ENCODE results near the gene WNT9B. TPM values are rescaled to one million over a fixed set of nuclear protein-coding genes. Genes with fewer than 3 reads are reported as not detected.
A peak's percentile ranks its signal among the peaks of the same experiment; 100 is the strongest.

Gene WNT9B
- total and polyA plus RNA-seq, 2 of the 13 experiments (the other 11 are each of a cell fraction or from before 2014, with no cell fraction given): not detected

- POLR2A ChIA-PET: interaction anchor here (0.5 to 1.4 kb wide), 3 partner anchors 11 to 697 kb away, joined by 3 to 4 read pairs (median 3); no protein-coding TSS in a partner anchor
- TF ChIP-seq ZFP91 (CRISPR knock-in tag; IDR thresholded peaks at IDR 0.05; ENCODE audit: borderline replicate concordance): 0 out of 2 replicates have a peak, but pooled peaks have one; percentile 28
- no peak for TF ChIP-seq ARNT (IDR thresholded peaks at IDR 0.05)
- H4K20me1 ChIP-seq (ENCODE audit: insufficient read depth, low read length): no peaks in the 10 kb centered on the region
- no peak overlapping the region for H3K9ac ChIP-seq (ENCODE audit: insufficient read depth, low read depth, low read length)
- H3K9me3 ChIP-seq (ENCODE audit: low read length): no peaks in the 10 kb centered on the region
- H2AFZ ChIP-seq (ENCODE audit: low read length): no peak overlapping the region
- ATAC-seq: no peak
- H3K27ac ChIP-seq (ENCODE audit: extremely low read length, insufficient read depth, low read length): no peak overlapping the region
- intact Hi-C loops (cut with micrococcal nuclease; ENCODE audit: unreplicated experiment) (no loop called here), in situ Hi-C loops (cut with HindIII; ENCODE audit: extremely low pct_ligation_motif_present, low pct_unique_long_range_greater_than_20kb) (loop anchor here (25.0 kb wide), 1 partner anchor 820 kb away; no protein-coding TSS in a partner anchor)
- no peaks in the 10 kb centered on the region for H3K79me2 ChIP-seq (ENCODE audit: insufficient read depth, low read length)
- peak overlapping the region; percentile 87 for H3K4me2 ChIP-seq (ENCODE audit: low read depth, low read length)
- peaks cover 26% of the 10 kb centered on the region for H3K4me1 ChIP-seq (ENCODE audit: insufficient read depth, low read length)
- 7% methylated on average over 6 of the region's 11 CpGs for WGBS (ENCODE audit: low lambda C conversion rate)
- FAIRE-seq: no peak
- BruUV-seq (replicated peaks): no TSS peak
- CTCF ChIA-PET (ENCODE audit: low intra/inter-chr PET ratio, low total read pairs): no interaction called here
- DNase-seq (ENCODE audit: low spot score): no peak
- peaks cover 12 to 44% of the 10 kb centered on the region in 2 experiments for H3K27me3 ChIP-seq (ENCODE audit: control insufficient read depth in 1 of 2, insufficient read depth in 2 of 2, low read length in 2 of 2)
- H3K4me3 ChIP-seq (replicated peaks in 1 of 3; ENCODE audit: insufficient read depth in 1 of 3, low read depth in 2 of 3, low read length in 3 of 3): peak overlapping the region in 1 of 3 experiments; percentile 62; a peak in 1 of 6 replicates
- no peaks in the 10 kb centered on the region for H3K36me3 ChIP-seq (replicated peaks in 1 of 2; ENCODE audit: control insufficient read depth in 1 of 2, insufficient read depth in 2 of 2, low read length in 2 of 2)
Measured at GRCh38 chr17:46832331-46832821, 19.0 kb upstream of the WNT9B start.

DNA sequence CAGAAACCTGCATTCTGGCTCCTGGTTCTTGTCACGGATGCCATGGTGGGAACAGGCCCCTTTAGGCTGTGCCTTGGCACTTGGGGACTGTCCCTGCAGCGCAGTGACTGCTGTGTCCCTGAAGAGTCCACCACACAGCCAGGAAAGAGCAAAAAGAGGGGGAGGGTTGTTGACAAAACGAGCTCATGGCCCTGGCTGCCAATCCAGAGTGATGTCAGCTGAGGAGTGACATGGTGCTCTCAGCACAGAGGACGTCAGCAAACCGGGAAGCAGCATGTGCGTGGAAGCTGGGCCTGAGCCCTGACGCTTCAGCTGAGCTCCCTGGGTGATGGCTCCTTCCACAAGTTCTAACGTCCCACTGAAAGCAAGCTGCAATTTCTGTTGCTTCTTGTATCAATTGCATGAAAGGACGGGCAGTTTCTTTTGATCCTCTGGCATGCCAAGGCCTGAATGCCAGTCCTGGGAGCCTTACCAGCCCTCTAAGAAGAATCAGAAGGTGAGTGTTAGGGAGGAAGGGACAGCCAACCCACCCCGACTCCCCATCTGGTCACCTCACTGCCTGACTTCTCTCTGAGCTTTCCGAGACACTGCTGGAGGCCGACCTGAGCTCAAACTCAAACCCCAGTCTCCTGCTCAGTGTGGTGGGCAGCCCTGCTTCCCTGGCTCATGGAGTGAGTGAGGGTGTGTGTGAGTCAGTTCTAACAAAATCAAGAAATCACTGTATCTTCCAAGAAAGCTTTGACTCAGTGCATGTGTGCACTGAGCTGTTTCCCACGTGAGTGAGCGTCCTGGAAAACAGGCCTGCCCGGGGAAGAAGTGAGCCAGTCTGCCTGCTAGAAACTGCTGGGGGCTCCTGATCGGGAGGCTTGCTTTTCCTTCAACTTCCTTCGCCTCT is 18.2 kb upstream of the WNT9B start:
- 8% methylated on average over 17 of the region's 17 CpGs for WGBS (ENCODE audit: low lambda C conversion rate)
- in situ Hi-C loops (cut with HindIII; ENCODE audit: extremely low pct_ligation_motif_present, low pct_unique_long_range_greater_than_20kb) (loop anchor here (25.0 kb wide), 1 partner anchor 821 kb away; no protein-coding TSS in a partner anchor), intact Hi-C loops (cut with micrococcal nuclease; ENCODE audit: unreplicated experiment) (no loop called here)
- ChIA-PET POLR2A (interaction anchor here (0.5 to 1.4 kb wide), 7 partner anchors 12 to 698 kb away, joined by 3 to 4 read pairs (median 3); no protein-coding TSS in a partner anchor), CTCF (ENCODE audit: low intra/inter-chr PET ratio, low total read pairs) (no interaction called here)
- ATAC-seq: peak; percentile 67
- Histone ChIP-seq H3K9me3 (ENCODE audit: low read length) (no peaks in the 10 kb centered on the region), H3K4me3 (replicated peaks in 1 of 3; ENCODE audit: insufficient read depth in 1 of 3, low read depth in 2 of 3, low read length in 3 of 3) (peak overlapping the region in 1 of 3 experiments; percentile 62; a peak in 2 of 6 replicates), H3K36me3 (replicated peaks in 1 of 2; ENCODE audit: control insufficient read depth in 1 of 2, insufficient read depth in 2 of 2, low read length in 2 of 2) (no peaks in the 10 kb centered on the region), H3K4me1 (ENCODE audit: insufficient read depth, low read length) (peaks cover 26% of the 10 kb centered on the region), H3K79me2 (ENCODE audit: insufficient read depth, low read length) (no peaks in the 10 kb centered on the region), H3K9ac (ENCODE audit: insufficient read depth, low read depth, low read length) (peak overlapping the region; percentile 43; the same call in 1 of the 2 replicates), H2AFZ (ENCODE audit: low read length) (peak overlapping the region; percentile 78), H3K27ac (ENCODE audit: extremely low read length, insufficient read depth, low read length) (no peak overlapping the region), H4K20me1 (ENCODE audit: insufficient read depth, low read length) (no peaks in the 10 kb centered on the region), H3K4me2 (ENCODE audit: low read depth, low read length) (peak overlapping the region; percentile 87), H3K27me3 (ENCODE audit: control insufficient read depth in 1 of 2, insufficient read depth in 2 of 2, low read length in 2 of 2) (peaks cover 12 to 42% of the 10 kb centered on the region in 2 experiments)
- FAIRE-seq: peak; percentile 32
- DNase-seq (ENCODE audit: low spot score): peak; percentile 57
- BruUV-seq (replicated peaks): no TSS peak
- TF ChIP-seq, protein P1, sequence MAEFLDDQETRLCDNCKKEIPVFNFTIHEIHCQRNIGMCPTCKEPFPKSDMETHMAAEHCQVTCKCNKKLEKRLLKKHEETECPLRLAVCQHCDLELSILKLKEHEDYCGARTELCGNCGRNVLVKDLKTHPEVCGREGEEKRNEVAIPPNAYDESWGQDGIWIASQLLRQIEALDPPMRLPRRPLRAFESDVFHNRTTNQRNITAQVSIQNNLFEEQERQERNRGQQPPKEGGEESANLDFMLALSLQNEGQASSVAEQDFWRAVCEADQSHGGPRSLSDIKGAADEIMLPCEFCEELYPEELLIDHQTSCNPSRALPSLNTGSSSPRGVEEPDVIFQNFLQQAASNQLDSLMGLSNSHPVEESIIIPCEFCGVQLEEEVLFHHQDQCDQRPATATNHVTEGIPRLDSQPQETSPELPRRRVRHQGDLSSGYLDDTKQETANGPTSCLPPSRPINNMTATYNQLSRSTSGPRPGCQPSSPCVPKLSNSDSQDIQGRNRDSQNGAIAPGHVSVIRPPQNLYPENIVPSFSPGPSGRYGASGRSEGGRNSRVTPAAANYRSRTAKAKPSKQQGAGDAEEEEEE (CRISPR knock-in tag; IDR thresholded peaks at IDR 0.05; ENCODE audit: borderline replicate concordance): no peak
- TF ChIP-seq TFAP4 (IDR thresholded peaks at IDR 0.05; ENCODE audit: borderline replicate concordance, low read depth) (peak; percentile 54; the same call in 1 of the 2 replicates), TAF1 (CRISPR knock-in tag; IDR thresholded peaks at IDR 0.05) (no peak), SALL1 (CRISPR knock-in tag; IDR thresholded peaks at IDR 0.05) (peak; percentile 31; the same call in 1 of the 2 replicates), ZNF335 (CRISPR knock-in tag; IDR thresholded peaks at IDR 0.05) (peak; percentile 26; the same call in 1 of the 2 replicates), ZNF747 (CRISPR knock-in tag; IDR thresholded peaks at IDR 0.05; ENCODE audit: borderline replicate concordance) (no peak), ZNF713 (CRISPR knock-in tag; IDR thresholded peaks at IDR 0.05) (no peak)
